GM18520 (cell line): ENCODE data around the gene ARL17B.
"Not testable (repeated sequence)": the region's sequence is repeated elsewhere in the genome, so short reads cannot be mapped to it uniquely, and the experiment has no call there.

Experiments used
- ATAC-seq: cut with Tn5 transposase; IDR thresholded peaks from one replicate; pipeline ENCODE4 v1.9.1; 2021; ENCODE audit not compliant: unreplicated experiment

ARL17B gene

DNA sequence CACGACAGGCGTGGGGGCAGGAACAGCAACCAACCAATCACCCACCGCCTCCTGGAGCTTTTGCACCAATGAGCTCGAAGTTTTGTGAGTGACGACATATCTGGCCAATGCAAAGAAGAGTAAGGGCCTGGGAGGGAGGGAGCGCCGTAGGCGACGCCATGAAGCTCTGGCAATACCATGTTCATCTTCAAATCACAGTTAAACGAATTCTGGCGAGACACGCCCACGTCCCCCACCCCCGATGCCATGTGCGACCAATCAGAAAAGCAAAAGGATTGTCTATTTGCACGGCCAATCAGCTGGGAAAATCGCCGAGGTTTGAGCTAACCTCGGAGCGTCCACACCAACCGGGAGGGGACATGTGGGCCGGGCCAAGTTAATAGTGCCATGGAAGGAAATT, at the start of gene ARL17B:
Gene ARL17B (minus strand): TSS at position 12 of the 400 bp plus-strand sequence. CDS start 3,369 bp downstream, outside the sequence.
- peak; percentile 91 for ATAC-seq

DNA sequence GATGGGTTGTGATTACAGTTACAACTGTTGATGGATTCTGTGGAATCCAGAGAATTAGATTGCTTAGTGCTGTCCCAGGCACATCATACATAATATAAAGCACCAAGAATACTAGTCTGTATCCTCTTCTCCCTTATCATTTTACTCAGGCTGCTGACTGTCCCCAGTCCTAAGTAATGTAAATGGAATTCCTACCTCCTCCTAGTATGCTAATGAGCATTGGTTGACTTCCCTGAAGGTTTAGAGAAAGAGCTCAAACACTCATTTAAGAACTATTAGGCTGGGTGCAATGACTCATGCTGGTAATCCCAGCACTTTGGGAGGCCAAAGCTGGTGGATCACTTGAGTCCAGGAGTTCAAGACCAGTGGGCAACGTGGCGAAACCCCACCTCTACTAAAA, 48.3 kb upstream of the ARL17B start:
- not testable (repeated sequence) for ATAC-seq

GRCh38 chr17:46407155-46407554, 45.6 kb upstream of the ARL17B start:
- ATAC-seq = not testable (repeated sequence)

DNA sequence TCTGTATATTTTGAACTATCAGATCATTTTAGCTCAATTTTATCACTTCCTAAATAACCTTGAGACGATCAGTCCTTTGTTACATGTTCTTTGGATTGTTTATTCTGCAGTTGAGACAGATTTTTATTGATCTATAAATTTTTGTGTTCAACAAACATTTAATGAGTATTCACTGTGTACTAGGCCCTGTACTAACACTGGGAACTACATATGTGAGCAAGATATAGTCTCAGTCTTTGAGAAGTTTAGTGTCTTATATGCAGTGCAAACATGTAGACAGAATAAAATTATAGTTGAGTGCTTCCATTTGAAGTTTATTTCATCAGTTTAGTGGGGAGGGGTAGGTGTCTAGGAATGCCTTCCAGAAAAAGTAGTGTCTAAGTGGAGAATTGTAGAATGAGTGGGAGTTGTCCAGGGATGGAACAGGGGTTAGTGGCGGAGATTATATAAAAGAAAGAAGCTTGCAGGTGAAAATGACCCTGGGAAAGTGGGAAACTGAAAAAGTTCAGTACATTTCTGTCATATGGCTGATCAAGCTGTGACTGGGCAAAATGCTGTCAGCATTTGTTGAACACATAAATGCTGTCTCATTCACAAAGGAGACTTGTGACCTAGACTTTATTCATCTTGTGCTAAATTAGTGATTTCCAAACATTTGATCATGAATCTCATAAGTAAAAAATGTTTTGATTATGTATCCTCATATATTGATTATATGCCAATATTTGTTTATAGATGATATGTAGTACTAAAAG, 39.6 kb upstream of the ARL17B start:
- not testable (repeated sequence) for ATAC-seq

DNA sequence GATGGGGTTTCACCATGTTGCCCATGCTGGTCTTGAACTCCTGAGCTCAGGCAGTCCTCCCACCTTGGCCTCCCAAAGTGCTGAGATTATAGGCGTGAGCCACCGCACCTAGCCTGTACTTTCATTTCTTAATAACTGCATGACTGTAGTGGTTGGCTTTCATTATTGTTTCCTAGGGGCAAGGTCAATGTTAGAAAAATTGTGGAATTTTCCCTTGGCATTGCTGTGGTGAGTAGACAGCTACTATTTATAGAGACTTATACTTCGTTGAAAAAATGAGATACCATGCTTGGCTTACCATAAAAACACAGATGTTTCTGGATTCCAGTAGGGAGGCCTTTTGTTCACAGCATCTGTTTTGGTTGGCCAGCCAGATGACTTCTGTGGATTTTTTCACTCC, 39.0 kb upstream of the ARL17B start:
- not testable (repeated sequence) for ATAC-seq

DNA sequence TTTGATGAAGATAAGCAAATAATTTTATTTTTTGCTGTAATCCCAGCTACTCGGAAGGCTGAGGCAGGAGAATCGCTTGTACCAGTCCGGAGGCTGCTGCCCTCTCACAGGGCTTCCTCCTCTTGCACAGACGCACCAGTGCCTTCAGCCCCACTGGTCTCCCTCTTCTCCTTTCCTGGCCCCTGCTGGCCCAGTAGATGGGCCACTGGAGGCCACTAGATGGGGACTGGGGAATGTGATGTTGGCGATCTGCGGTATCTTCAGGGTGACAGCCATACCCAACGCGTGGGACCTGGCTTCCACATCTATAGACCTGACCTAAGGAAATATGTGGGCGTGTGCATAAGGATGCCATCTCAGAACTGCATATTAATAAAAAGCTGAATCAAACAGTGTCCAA, 38.4 kb upstream of the ARL17B start:
- ATAC-seq = not testable (repeated sequence)

- ATAC-seq = not testable (repeated sequence)
These were observed 34.7 kb upstream of the ARL17B start for GRCh38 chr17:46396292-46396691.

DNA sequence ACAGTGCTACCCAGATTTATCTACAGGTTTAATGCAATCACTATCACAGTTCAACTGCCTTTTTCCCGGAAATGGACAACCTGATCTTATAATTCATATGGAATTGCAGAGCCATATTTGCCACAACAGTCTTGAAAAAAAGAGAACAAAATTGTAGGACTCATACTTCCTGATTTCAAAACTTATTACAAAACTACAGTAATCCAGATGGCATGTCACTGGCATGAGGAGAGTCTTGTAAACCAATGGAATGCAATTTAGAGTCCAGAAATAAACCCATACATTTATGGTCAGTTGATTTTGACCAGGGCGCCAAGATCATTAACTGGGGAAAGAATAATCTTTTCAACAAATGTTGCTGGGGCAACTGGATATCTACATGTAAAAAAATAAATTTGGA, 32.1 kb upstream of the ARL17B start:
- ATAC-seq = not testable (repeated sequence)

DNA sequence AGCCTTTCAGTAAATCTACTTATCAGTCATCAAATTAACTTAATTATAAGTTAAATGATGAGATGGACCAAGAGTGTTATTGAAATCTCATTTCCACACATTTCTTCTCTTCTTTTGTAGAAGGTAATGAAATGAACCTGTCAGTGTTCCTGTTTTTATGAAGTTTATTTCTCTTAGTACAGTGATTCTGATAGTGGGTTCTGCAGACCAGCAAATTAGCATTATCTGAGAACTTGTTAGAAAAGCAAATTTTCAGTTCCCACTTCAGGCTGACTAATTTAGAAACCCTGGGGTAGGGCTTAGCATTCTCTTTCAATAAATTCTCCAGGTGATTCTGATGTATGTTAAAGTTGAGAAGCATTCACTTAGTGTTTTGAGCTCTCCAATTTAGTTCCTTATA, 23.9 kb upstream of the ARL17B start:
- ATAC-seq = not testable (repeated sequence)

DNA sequence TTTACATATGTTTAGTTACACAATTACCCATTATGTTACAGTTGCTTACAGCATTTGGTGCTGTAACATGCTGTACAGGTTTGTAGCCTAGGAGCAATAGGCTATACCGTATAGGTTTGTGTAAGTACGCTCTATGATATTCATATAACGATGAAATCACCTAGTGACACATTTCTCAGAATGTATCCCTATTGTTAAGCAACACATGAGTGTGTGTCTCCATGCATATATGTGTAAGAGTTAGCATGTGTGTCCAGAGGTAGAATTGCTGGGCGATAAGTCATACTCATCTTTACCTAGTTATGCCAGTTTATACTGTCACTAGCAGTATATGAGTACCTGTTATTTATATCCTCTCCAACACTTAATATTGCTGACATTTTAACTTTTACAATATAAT, 21.6 kb upstream of the ARL17B start:
- not testable (repeated sequence) for ATAC-seq

- not testable (repeated sequence) for ATAC-seq
These were observed 11.9 kb upstream of the ARL17B start for GRCh38 chr17:46373418-46373817.

GRCh38 chr17:46372236-46373229, 11.0 kb upstream of the ARL17B start:
- not testable (repeated sequence) for ATAC-seq

DNA sequence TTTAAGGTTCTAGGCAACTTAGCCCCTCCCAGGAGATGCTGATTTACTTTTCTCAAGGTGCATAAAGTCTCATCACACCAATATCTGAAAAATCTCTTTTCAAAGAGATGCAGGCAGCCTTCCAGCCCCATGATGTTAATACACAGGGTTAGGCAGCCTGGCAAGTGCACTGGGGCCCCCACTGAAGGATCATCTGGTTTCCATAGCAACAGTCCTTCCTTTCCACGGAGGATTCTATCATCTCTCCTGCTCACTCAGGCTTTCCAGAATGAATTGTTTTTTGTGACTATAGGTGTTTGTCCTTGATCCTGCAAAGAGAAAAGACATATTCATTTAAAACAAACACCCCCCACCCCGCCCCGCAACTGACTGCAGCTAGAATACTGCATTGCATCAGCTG, 6.0 kb upstream of the ARL17B start:
- ATAC-seq = not testable (repeated sequence)

GRCh38 chr17:46361145-46361735, 326 bp downstream of the ARL17B start:
- ATAC-seq = peak; percentile 34

DNA sequence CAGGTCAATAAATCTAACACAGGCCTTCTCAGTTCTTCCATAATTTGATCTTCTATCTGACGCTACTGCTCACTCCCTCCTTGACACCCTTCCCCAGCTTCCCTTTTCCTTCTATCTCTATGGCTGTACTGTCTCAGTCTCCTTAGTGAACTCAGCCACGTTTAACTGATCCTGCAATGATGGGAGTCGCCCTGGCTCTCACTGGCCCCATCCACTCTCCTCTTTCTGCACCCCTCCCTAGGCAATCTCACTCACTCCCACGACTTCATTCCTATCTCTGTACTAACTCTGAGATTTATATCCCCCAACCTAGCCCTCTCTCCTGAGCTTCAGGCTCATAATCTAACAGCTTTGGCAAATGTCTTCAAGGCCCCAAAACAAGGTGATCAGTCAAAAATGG, 7.7 kb downstream of the ARL17B start:
- ATAC-seq = not testable (repeated sequence)

DNA sequence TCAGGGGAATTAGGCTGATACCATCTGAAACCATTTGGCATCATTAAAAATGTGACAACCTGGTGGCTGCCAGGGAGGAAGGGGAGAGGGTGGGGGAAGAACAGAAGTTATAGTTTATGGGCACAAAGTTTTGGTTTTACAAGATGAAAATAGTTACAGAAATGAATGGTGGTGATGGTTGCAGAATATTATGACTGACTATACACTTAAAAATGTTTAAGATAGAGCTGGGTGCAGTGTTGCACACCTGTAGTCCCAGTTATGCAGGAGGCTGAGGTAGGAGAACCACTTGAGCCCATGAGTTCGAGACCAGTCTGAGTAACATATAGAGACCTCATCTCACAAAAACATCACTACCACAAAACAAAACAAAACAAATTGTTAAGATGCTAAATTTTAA, 12.5 kb downstream of the ARL17B start:
- not testable (repeated sequence) for ATAC-seq

GRCh38 chr17:46348345-46348744, 13.2 kb downstream of the ARL17B start:
- not testable (repeated sequence) for ATAC-seq

GRCh38 chr17:46342131-46342530, 19.4 kb downstream of the ARL17B start:
- ATAC-seq = not testable (repeated sequence)

DNA sequence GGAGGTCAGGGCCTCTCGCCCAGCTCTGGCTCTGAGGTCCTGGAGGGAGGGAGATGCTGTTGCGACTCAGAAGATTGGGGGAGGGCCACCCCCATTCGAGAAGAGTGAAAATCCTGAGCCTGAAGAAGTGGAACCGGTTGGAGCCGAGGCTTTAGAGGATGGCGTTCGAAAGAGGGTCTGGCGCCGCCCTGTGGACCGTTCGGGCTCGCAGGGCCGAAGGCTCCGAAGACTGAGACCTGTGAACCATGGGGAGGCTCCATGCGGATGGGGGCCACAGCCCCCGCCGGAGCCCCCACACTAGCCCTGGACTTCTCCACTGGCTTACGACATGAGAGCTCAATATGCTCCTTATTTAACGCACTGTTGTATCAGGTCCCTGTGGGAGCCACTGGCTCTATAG, 20.3 kb downstream of the ARL17B start:
- ATAC-seq = not testable (repeated sequence)

DNA sequence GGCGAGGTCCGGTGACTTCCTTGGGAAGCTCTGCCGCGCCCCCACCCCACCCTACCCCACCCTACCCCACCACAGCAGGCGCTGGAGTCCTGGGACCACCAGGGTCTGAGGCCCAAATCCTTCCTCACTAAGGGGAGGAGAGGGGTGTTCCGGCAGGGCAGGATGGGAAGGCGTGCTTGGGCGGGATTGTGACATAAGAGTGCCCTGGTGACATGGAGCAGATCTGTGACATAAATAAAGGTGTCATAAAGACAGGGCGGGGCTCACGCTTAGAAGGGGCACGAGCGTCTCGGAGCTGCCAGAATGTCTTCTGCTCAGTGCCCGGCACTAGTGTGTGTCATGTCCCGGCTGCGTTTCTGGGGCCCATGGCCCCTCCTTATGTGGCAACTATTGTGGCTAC, 66.7 kb downstream of the ARL17B start, which contains the start of gene LRRC37A:
Gene LRRC37A (plus strand): TSS at position 301 of the 400 bp plus-strand sequence. CDS start 3 bp downstream, at position 304.
- not testable (repeated sequence) for ATAC-seq

GRCh38 chr17:46291618-46292017, 69.9 kb downstream of the ARL17B start:
- ATAC-seq = not testable (repeated sequence)
